Thoracic aorta (tissue), 2 donors: ENCODE results near the gene TMOD3. TPM values are rescaled to one million over a fixed set of nuclear protein-coding genes. Genes with fewer than 3 reads are reported as not detected.

ENCODE experiments used
- ATAC-seq: fragments of 150-250 bp; one replicate; pipeline ENCODE4 v1.8.0; 2017; ENCODE audit warnings: low read depth; ENCODE audit not compliant: insufficient number of reproducible peaks, low FRiP score
- DNase-seq: peaks from one replicate; pipeline ENCODE4 v3.0.0-alpha.2; 2020; ENCODE audit warnings: low spot score
- H3K27ac ChIP-seq, 2 donors: fragments of 200-600 bp; sonication (generic); 1 replicate in 1 of 2; 2 replicates in 1 of 2; pipeline ENCODE4 v1.5.1; 2016; ENCODE audit warnings: mild to moderate bottlenecking in 2 of 2, moderate library complexity in 2 of 2
- H3K27me3 ChIP-seq: fragments of 200-600 bp; sonication (generic); replicated peaks from 2 replicates; pipeline ENCODE4 v1.6.0; 2016; ENCODE audit warnings: mild to moderate bottlenecking; ENCODE audit not compliant: insufficient read depth
- H3K36me3 ChIP-seq: fragments of 200-600 bp; sonication (generic); one replicate; pipeline ENCODE4 v1.5.1; 2016
- H3K4me1 ChIP-seq, 2 donors: fragments of 200-600 bp; sonication (generic); 1 replicate in 1 of 2; 2 replicates in 1 of 2; pipeline versions ENCODE4 v1.5.1 to v1.6.0; 2016; ENCODE audit warnings: low read depth in 2 of 2, mild to moderate bottlenecking in 1 of 2; ENCODE audit not compliant: control insufficient read depth in 1 of 2
- H3K4me3 ChIP-seq: fragments of 200-600 bp; sonication (generic); 2 replicates; pipeline ENCODE4 v1.5.1; 2016; ENCODE audit warnings: mild to moderate bottlenecking
- H3K9me3 ChIP-seq: fragments of 200-600 bp; sonication (generic); 2 replicates; pipeline ENCODE4 v1.5.1; 2016
- total RNA-seq, 2 donors: library from RNA; depleted of rRNA; stranded (reverse); fragments of >200 nt; gene quantifications; one replicate each; pipeline versions ENCODE4 v1.1.0 to v1.2.3, GENCODE V29; 2016
- TF ChIP-seq, protein P1 (sequence below): fragments of 200-600 bp; sonication (generic); IDR thresholded peaks from one replicate; pipeline ENCODE4 v1.5.1; 2019; ENCODE audit warnings: antibody characterized with exemption

TMOD3 gene
- total RNA-seq, 2 donors from 2014 or later = 27.3 to 38.1 TPM

DNA sequence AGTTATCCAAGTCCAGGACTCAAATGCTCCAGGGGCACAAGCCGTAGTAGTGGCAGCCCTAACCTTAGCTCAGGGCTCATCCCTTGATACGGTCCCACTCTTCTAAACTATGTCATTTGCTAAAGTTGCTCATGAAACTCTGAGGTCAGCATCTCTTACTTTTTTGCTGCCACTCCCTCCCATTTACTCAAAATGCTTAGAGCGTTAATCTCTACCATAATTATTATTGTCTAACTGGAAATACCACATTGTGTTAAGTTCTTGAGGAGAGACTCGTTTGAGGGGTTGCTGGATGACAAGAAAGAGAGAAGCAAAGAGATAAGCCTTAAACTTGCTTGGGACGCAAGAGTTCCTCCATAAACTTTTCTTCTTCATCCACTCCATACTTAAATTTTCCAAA lies 26.9 kb upstream of the TMOD3 start:
- no peak for DNase-seq
- no peaks in the 10 kb centered on the region for H3K4me1 ChIP-seq
- no peaks in the 10 kb centered on the region for H3K9me3 ChIP-seq
- no peak for ATAC-seq
- no peak overlapping the region for H3K4me3 ChIP-seq
- peaks cover 16% of the 10 kb centered on the region for H3K36me3 ChIP-seq
- H3K27ac ChIP-seq = no peak overlapping the region
- TF ChIP-seq, protein P1, sequence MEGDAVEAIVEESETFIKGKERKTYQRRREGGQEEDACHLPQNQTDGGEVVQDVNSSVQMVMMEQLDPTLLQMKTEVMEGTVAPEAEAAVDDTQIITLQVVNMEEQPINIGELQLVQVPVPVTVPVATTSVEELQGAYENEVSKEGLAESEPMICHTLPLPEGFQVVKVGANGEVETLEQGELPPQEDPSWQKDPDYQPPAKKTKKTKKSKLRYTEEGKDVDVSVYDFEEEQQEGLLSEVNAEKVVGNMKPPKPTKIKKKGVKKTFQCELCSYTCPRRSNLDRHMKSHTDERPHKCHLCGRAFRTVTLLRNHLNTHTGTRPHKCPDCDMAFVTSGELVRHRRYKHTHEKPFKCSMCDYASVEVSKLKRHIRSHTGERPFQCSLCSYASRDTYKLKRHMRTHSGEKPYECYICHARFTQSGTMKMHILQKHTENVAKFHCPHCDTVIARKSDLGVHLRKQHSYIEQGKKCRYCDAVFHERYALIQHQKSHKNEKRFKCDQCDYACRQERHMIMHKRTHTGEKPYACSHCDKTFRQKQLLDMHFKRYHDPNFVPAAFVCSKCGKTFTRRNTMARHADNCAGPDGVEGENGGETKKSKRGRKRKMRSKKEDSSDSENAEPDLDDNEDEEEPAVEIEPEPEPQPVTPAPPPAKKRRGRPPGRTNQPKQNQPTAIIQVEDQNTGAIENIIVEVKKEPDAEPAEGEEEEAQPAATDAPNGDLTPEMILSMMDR = no peak
- no peaks in the 10 kb centered on the region for H3K27me3 ChIP-seq

DNA sequence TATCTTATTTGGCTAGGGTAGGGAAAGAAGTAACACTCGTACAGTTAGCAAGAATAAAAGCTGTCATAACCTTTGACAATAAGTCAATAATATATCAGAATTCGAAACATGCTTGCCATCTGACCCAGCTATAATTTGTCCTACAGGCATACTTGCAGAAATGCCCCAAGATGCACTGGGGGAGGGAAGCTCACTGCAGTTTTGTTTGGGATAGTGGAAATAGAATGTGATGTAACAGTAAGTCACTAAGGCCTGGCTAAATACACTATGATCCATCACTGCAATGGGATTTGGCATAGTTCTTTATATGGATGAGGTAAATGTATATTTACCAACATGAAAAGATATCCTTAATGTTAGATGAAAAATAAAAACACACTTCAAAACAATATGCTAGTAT lies 25.5 kb upstream of the TMOD3 start:
- Histone ChIP-seq H3K27ac (no peak overlapping the region), H3K9me3 (no peaks in the 10 kb centered on the region), H3K4me1 (no peaks in the 10 kb centered on the region), H3K4me3 (no peak overlapping the region), H3K36me3 (peaks cover 11% of the 10 kb centered on the region), H3K27me3 (no peaks in the 10 kb centered on the region)
- TF ChIP-seq, protein P1 = no peak
- ATAC-seq = no peak
- DNase-seq = no peak

DNA sequence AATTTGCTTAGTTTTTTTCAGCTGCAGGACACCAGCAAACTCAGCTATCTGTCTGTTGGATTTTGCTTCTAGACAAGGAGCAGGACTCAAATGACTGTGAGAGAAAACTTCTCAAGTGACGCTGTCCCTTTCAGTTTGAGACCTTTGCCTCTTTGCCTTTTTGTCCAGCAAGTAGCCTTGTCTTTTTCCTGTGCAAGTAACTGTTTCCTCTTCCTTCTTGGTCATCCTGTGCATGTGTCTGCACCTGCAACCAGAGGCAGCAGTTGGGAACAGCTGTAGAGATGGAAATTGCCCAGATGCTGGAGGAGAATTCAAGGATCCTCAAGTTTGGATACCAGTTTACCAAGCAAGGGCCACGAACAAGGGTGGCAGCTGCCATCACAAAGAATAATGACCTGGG lies 23.3 kb upstream of the TMOD3 start:
- Histone ChIP-seq H3K9me3 (no peaks in the 10 kb centered on the region), H3K4me3 (no peak overlapping the region), H3K27me3 (no peaks in the 10 kb centered on the region), H3K4me1 (no peaks in the 10 kb centered on the region), H3K36me3 (peaks cover 9% of the 10 kb centered on the region), H3K27ac (no peak overlapping the region)
- no peak for ATAC-seq
- TF ChIP-seq, protein P1 = no peak
- DNase-seq = no peak

DNA sequence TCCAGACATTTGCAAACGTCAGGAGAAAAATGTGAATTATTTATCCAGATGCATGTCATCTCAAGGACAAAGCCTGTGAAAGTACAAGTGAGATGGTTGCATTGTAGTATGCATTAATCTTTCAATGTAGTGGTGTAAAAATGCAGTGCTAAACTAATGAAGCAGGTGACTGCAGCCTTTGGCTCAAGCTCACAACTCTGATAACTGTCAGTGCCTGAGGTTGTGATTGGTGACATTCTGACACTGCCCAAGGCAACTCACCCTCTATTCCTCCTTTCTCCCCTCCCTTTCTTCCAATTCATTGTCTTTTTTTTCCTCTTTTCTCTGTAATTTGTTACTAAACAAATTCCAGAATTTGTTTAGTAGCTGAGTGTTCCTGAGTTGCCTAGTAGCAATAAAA lies 20.0 kb upstream of the TMOD3 start:
- peaks cover 9% of the 10 kb centered on the region for H3K36me3 ChIP-seq

DNA sequence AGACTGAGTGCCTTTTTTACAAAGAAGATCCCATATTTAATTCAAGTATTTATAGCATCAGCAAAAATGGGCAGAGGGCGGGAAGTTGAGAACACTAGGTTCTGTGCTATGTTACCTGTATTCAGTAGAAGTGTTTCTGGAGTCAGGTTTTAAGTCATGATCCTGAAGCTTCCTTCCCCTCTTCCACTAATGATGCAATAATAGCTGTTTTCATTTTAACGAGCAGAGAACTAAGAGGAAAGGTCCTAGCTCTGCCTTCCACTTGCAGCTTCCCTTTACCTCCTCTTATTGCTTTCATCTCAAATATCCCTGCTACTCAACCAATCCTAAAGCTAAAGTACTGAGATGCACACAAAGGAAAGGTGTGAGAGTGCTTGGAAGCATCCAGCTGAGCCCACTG lies 16.9 kb upstream of the TMOD3 start:
- no peak overlapping the region for H3K27ac ChIP-seq
- no peak for DNase-seq
- no peaks in the 10 kb centered on the region for H3K4me1 ChIP-seq
- peaks cover 3% of the 10 kb centered on the region for H3K36me3 ChIP-seq
- H3K27me3 ChIP-seq = no peaks in the 10 kb centered on the region
- TF ChIP-seq, protein P1 = no peak
- no peak overlapping the region for H3K4me3 ChIP-seq
- no peak for ATAC-seq
- H3K9me3 ChIP-seq = no peaks in the 10 kb centered on the region

More for the DNA sequence above, 20.0 kb upstream of the TMOD3 start:
- Histone ChIP-seq H3K27ac (no peak overlapping the region), H3K9me3 (no peaks in the 10 kb centered on the region), H3K27me3 (no peaks in the 10 kb centered on the region), H3K4me3 (no peak overlapping the region), H3K4me1 (no peaks in the 10 kb centered on the region)
- ATAC-seq (no peak), DNase-seq (no peak)
- TF ChIP-seq, protein P1 = no peak
